HG03066 (cell line): Measurements from ENCODE around the gene KDM2A.
"Not testable (repeated sequence)": the region's sequence is repeated elsewhere in the genome, so short reads cannot be mapped to it uniquely, and the experiment has no call there.

Experiments used
- ATAC-seq: cut with Tn5 transposase; IDR thresholded peaks from one replicate; pipeline ENCODE4 v1.9.1; 2021; ENCODE audit warnings: low read depth; ENCODE audit not compliant: unreplicated experiment

KDM2A gene

GRCh38 chr11:67255353-67255752, 136.3 kb downstream of the KDM2A start:
- ATAC-seq, result no peak

- no peak for ATAC-seq
Measured at GRCh38 chr11:67255864-67256263, 136.8 kb downstream of the KDM2A start.

GRCh38 chr11:67256477-67257135, 137.5 kb downstream of the KDM2A start:
- ATAC-seq, result no peak

- no peak for ATAC-seq
Measured at GRCh38 chr11:67260406-67260805, 141.3 kb downstream of the KDM2A start.

- not testable (repeated sequence) for ATAC-seq
Measured at GRCh38 chr11:67260885-67261639, 142.0 kb downstream of the KDM2A start.

GRCh38 chr11:67261640-67261945, 142.5 kb downstream of the KDM2A start:
- no peak for ATAC-seq

DNA sequence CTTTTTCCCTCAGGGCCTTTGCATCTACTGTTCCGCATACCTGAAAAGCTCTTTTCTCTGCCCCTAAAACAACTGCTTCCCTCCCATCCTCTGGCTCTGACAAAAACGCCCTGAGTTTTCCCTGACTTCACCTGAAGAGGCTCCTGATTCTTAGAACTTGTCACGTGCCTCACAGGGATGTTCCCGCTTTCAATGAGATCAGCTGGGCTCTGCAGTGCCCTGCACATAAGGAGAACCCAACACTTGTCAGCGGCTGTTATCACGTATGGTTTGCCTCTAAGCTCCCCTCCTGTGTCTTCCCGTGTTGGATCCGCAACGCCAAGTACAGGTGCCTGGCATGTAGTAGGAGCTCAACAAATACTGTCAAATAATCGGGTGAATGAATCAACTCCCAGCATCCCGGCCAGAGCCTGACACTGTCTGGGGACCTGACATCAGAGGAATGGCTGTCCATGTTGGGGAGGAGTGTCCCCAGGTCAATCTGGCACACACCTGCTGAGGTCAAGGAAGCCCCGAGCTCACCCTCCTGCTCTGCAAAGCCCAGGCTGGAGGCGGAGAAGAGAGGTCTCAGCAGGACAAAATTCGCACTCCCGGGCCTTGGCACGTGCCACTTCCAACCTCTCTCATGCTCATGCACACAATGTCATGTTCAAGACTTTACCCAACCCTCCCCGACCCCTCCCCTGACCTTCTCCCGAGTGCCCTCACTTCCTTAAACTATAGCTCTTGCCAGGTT, 143.1 kb downstream of the KDM2A start:
- ATAC-seq, result no peak

DNA sequence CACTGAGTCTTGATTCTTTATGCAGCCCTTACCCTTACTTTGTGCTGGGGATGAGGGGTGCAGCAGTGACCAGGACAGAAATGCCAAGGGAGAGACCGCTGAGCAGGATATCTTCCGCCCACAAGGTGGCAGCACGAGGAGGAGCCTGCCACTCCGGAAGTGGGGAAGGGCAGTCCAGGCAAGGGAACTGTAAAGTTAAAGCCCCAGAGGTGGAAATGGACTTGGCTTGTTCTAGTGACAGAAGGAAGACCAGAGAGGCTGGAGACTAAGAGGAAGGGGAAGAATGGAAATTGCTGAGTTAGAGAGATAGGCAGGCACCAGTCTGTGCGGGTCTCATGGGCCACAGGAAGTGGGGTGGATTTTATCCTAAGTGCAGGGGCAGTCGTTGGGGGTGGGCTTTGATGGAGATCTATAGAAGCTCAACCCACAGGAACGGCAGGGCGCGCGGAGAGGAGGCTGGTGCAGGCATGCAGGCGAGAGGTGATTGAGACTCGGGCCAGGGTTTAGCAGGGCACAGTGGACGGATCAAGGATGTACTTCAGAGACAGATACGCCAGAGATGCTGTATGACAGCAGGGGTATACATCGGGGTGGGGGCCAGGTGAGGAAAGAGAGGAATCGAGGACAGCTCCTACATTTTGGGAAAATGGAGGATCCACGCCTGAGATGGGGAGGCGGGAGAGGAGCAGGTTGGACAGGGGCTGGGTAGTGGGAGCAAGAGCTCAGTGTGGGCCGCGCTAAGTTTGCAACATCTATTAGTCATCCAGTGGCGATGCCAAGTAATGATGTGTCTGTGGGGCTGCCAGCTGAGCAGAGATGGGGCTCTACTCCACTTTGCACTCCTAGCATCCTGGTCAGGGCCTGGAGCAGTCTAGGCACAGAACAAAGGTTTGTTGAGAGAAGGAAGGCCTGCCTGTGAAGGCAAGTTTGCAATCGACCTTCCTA, 143.9 kb downstream of the KDM2A start:
- ATAC-seq, result no peak

DNA sequence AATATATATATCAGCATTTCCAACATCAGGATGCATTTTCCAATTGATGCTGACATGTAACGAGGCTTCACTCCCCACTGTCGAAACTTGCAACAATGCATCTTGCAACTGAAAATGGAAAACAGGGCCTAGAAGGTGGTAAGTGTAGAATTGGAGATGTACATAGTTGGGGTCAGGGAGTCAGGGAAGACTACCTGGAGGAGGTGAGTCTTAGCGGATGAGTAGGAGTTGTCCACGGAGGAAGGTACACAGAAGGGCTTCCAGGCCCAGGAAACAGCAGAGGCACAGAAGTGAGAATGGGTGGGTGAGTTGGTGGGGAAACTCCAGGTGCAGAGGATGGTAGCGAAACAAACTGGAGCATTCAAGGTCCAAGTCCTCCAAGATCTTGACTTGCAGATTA, 145.2 kb downstream of the KDM2A start:
- ATAC-seq, result no peak

GRCh38 chr11:67264877-67265632, 146.0 kb downstream of the KDM2A start:
- ATAC-seq, result no peak

DNA sequence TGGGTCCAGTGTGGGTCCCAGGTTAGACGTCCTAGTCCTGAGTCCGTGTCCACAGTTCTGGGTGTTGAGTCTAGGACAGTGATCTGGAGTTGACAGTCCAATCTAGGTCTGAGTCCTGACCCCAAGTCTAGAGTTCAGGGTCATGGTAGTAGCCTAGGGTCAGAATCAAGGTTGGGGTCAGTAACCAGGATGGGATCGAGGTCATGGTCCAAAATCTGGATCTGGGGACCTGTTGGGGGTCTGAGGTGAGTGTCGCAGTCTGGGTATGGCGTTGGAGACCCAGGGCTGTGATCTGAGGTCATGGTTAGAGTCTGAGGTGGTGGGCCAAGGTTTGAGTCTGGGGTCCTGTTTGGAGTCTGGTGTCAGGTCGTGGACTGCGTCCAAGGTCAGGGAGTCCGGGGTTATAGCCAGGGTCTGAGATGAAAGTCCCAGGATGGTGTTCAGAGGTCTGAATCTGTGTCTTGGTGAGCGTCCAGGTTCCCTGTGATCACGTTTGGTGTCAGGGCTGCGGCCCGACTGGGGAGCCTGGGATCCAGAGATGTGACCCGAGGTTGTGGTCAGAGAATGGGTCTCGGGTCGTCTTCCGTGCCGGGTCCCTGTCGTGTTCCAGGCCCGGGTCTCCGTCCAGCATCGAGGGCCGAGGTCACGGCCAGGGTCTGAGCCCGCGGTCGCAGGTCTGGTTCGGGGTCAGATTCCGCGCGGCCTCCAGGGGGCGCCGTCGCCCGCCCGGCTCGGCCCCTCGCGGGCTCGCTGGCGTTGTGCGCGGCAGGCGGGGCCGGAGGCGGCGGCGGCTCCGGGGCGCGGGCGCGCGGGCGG, 146.8 kb downstream of the KDM2A start:
- no peak for ATAC-seq

GRCh38 chr11:67266449-67267187, 147.6 kb downstream of the KDM2A start, which contains the start of gene GRK2:
TSS of gene GRK2 (plus strand) at chr11:67266473. CDS start at chr11:67266700, 227 bp downstream.
- ATAC-seq, result no peak

- ATAC-seq, result no peak
Measured at GRCh38 chr11:67267188-67268080, 148.4 kb downstream of the KDM2A start.

- ATAC-seq, result no peak
Measured at GRCh38 chr11:67268081-67268961, 149.3 kb downstream of the KDM2A start.

- no peak for ATAC-seq
Measured at GRCh38 chr11:67268962-67269268, 149.9 kb downstream of the KDM2A start.

- no peak for ATAC-seq
Measured at GRCh38 chr11:67269401-67270255, 150.6 kb downstream of the KDM2A start.
